Activated CD4-positive, alpha-beta memory T cell treated with anti-CD3 and anti-CD28 coated beads, Interleukin-2, amount 10 ng/mL, durations not matched to agents 7 days and 5 days (primary cell): ENCODE measurements around the gene TMEM192. TPM values are rescaled to one million over a fixed set of nuclear protein-coding genes. Genes with fewer than 3 reads are reported as not detected.
"Not testable (repeated sequence)": the region's sequence is repeated elsewhere in the genome, so short reads cannot be mapped to it uniquely, and the experiment has no call there.

Experiments used
- CTCF ChIA-PET: fragments of 350-600 bp; sonication (Branson Sonifier 250); formaldehyde crosslinking; loops from one replicate; lab custom pipeline; 2021; ENCODE audit warnings: antibody characterized with exemption, inconsistent platforms; lab: Charles Lee
- POLR2A ChIA-PET: fragments of 350-600 bp; sonication (Branson Sonifier 250); formaldehyde crosslinking; loops from one replicate; lab custom pipeline; 2021; ENCODE audit warnings: antibody characterized with exemption; lab: Charles Lee
- DNase-seq: peaks from one replicate; pipeline ENCODE4 v3.0.0-alpha.2; 2020
- H3K27ac Mint-ChIP-seq: one replicate; pipeline ENCODE4 v1.8.0; 2021; ENCODE audit warnings: mild to moderate bottlenecking, mixed read lengths
- H3K27me3 Mint-ChIP-seq: one replicate; pipeline ENCODE4 v1.8.0; 2021; ENCODE audit warnings: mixed read lengths
- H3K36me3 Mint-ChIP-seq: one replicate; pipeline ENCODE4 v1.8.0; 2021; ENCODE audit warnings: low read depth, mixed read lengths
- H3K4me1 Mint-ChIP-seq: one replicate; pipeline ENCODE4 v1.8.0; 2021; ENCODE audit warnings: mixed read lengths
- H3K4me3 Mint-ChIP-seq: one replicate; pipeline ENCODE4 v1.8.0; 2021; ENCODE audit warnings: mild to moderate bottlenecking, mixed read lengths
- H3K9me3 Mint-ChIP-seq: one replicate; pipeline ENCODE4 v1.8.0; 2021; ENCODE audit warnings: mixed read lengths
- total RNA-seq, 2 experiments: library from RNA; stranded (reverse); gene quantifications; one replicate each; pipeline ENCODE4 v1.2.3, GENCODE V29; 2021

Gene TMEM192
- total RNA-seq, 2 experiments from 2014 or later, result 6.2 to 6.4 TPM

- H3K4me3 Mint-ChIP-seq, H3K27me3 Mint-ChIP-seq, H3K9me3 Mint-ChIP-seq, DNase-seq, H3K27ac Mint-ChIP-seq, POLR2A ChIA-PET, H3K4me1 Mint-ChIP-seq: not testable (repeated sequence)
- peaks cover 11% of the 10 kb centered on the region for H3K36me3 Mint-ChIP-seq
- CTCF ChIA-PET, result interaction anchor here (0.9 to 1.4 kb wide), 2 partner anchors 10 to 28 kb away, joined by 3 read pairs; partner anchors contain the start of gene TMEM192
Measured at GRCh38 chr4:165084787-165085186, 27.9 kb downstream of the TMEM192 start.

GRCh38 chr4:165079476-165079875, 33.2 kb downstream of the TMEM192 start:
- Mint-ChIP-seq H3K4me3 (no peak overlapping the region), H3K36me3 (peaks cover 9% of the 10 kb centered on the region)

GRCh38 chr4:165077034-165077578, 35.6 kb downstream of the TMEM192 start:
- no peak overlapping the region for H3K27ac Mint-ChIP-seq
- POLR2A ChIA-PET, result no interaction called here

More at GRCh38 chr4:165079476-165079875, 33.2 kb downstream of the TMEM192 start:
- no peaks in the 10 kb centered on the region for H3K27me3 Mint-ChIP-seq
- no peaks in the 10 kb centered on the region for H3K4me1 Mint-ChIP-seq
- H3K9me3 Mint-ChIP-seq, result no peaks in the 10 kb centered on the region
- H3K27ac Mint-ChIP-seq, result no peak overlapping the region
- CTCF ChIA-PET, result no interaction called here
- DNase-seq, result no peak
- POLR2A ChIA-PET, result no interaction called here

GRCh38 chr4:165073346-165073745, 39.3 kb downstream of the TMEM192 start:
- POLR2A ChIA-PET, H3K4me3 Mint-ChIP-seq: not testable (repeated sequence)

More at GRCh38 chr4:165077034-165077578, 35.6 kb downstream of the TMEM192 start:
- Mint-ChIP-seq H3K27me3 (no peaks in the 10 kb centered on the region), H3K9me3 (no peaks in the 10 kb centered on the region), H3K4me1 (no peaks in the 10 kb centered on the region), H3K36me3 (peaks cover 9% of the 10 kb centered on the region), H3K4me3 (no peak overlapping the region)
- no peak for DNase-seq
- CTCF ChIA-PET, result no interaction called here

GRCh38 chr4:165070560-165070959, 42.1 kb downstream of the TMEM192 start:
- POLR2A ChIA-PET, result no interaction called here
- Mint-ChIP-seq H3K4me1 (no peaks in the 10 kb centered on the region), H3K27me3 (no peaks in the 10 kb centered on the region), H3K27ac (no peak overlapping the region), H3K9me3 (no peaks in the 10 kb centered on the region), H3K36me3 (no peaks in the 10 kb centered on the region), H3K4me3 (no peak overlapping the region)
- CTCF ChIA-PET, result no interaction called here
- DNase-seq, result no peak

More at GRCh38 chr4:165073346-165073745, 39.3 kb downstream of the TMEM192 start:
- H3K4me1 Mint-ChIP-seq, H3K36me3 Mint-ChIP-seq, DNase-seq, H3K27me3 Mint-ChIP-seq, H3K27ac Mint-ChIP-seq, H3K9me3 Mint-ChIP-seq: not testable (repeated sequence)
- CTCF ChIA-PET, result interaction anchor here (0.8 kb wide), 1 partner anchor 11 kb away, joined by 3 read pairs; no protein-coding TSS in a partner anchor

- POLR2A ChIA-PET, result interaction anchor here (0.7 kb wide), 1 partner anchor 305 kb away, joined by 3 read pairs; no protein-coding TSS in a partner anchor
- no peak for DNase-seq
- Mint-ChIP-seq H3K4me1 (no peaks in the 10 kb centered on the region), H3K36me3 (no peaks in the 10 kb centered on the region), H3K4me3 (no peak overlapping the region), H3K9me3 (no peaks in the 10 kb centered on the region), H3K27ac (no peak overlapping the region), H3K27me3 (no peaks in the 10 kb centered on the region)
- CTCF ChIA-PET, result interaction anchor here (1.2 kb wide), 1 partner anchor 36 kb away, joined by 3 read pairs; no protein-coding TSS in a partner anchor
Measured at GRCh38 chr4:165060938-165061337, 51.7 kb downstream of the TMEM192 start.

GRCh38 chr4:165059386-165059785, 53.3 kb downstream of the TMEM192 start:
- no peaks in the 10 kb centered on the region for H3K36me3 Mint-ChIP-seq
- H3K4me3 Mint-ChIP-seq, result no peak overlapping the region
- H3K27me3 Mint-ChIP-seq, result no peaks in the 10 kb centered on the region
- CTCF ChIA-PET, result no interaction called here
- no peak for DNase-seq
- POLR2A ChIA-PET, result interaction anchor here (0.5 kb wide), 1 partner anchor 131 kb away, joined by 3 read pairs; no protein-coding TSS in a partner anchor
- no peaks in the 10 kb centered on the region for H3K9me3 Mint-ChIP-seq
- no peak overlapping the region for H3K27ac Mint-ChIP-seq
- H3K4me1 Mint-ChIP-seq, result no peaks in the 10 kb centered on the region

GRCh38 chr4:165058666-165059065, 54.0 kb downstream of the TMEM192 start:
- CTCF ChIA-PET, result no interaction called here
- no peaks in the 10 kb centered on the region for H3K4me1 Mint-ChIP-seq

GRCh38 chr4:165055601-165056000, 57.1 kb downstream of the TMEM192 start:
- ChIA-PET POLR2A (no interaction called here), CTCF (no interaction called here)
- Mint-ChIP-seq H3K27ac (no peak overlapping the region), H3K36me3 (no peaks in the 10 kb centered on the region), H3K4me3 (no peak overlapping the region), H3K4me1 (no peaks in the 10 kb centered on the region), H3K27me3 (no peaks in the 10 kb centered on the region), H3K9me3 (no peaks in the 10 kb centered on the region)
- DNase-seq, result no peak

More at GRCh38 chr4:165058666-165059065, 54.0 kb downstream of the TMEM192 start:
- H3K4me3 Mint-ChIP-seq, result no peak overlapping the region
- H3K27me3 Mint-ChIP-seq, result no peaks in the 10 kb centered on the region
- H3K36me3 Mint-ChIP-seq, result no peaks in the 10 kb centered on the region
- H3K9me3 Mint-ChIP-seq, result no peaks in the 10 kb centered on the region
- no peak overlapping the region for H3K27ac Mint-ChIP-seq
- POLR2A ChIA-PET, result interaction anchor here (0.5 kb wide), 1 partner anchor 131 kb away, joined by 3 read pairs; no protein-coding TSS in a partner anchor
- no peak for DNase-seq

- ChIA-PET CTCF (no interaction called here), POLR2A (no interaction called here)
- H3K36me3 Mint-ChIP-seq, result no peaks in the 10 kb centered on the region
- H3K9me3 Mint-ChIP-seq, result no peaks in the 10 kb centered on the region
- no peaks in the 10 kb centered on the region for H3K27me3 Mint-ChIP-seq
- no peaks in the 10 kb centered on the region for H3K4me1 Mint-ChIP-seq
- no peak within 1 kb of the TSS for H3K27ac Mint-ChIP-seq
- no peak for DNase-seq
- H3K4me3 Mint-ChIP-seq, result no peak within 1 kb of the TSS
Measured at GRCh38 chr4:165053645-165054044, 59.0 kb downstream of the TMEM192 start, which contains the start of gene TRIM75. Gene TRIM75, plus strand, starts transcription at chr4:165053866. Its CDS starts 5,282 bp downstream, at chr4:165059148.

GRCh38 chr4:165052627-165053026, 60.0 kb downstream of the TMEM192 start:
- H3K27ac Mint-ChIP-seq, result no peak overlapping the region
- ChIA-PET POLR2A (no interaction called here), CTCF (no interaction called here)
- DNase-seq, result no peak
- H3K27me3 Mint-ChIP-seq, result no peaks in the 10 kb centered on the region
- no peak overlapping the region for H3K4me3 Mint-ChIP-seq
- H3K36me3 Mint-ChIP-seq, result no peaks in the 10 kb centered on the region
- no peaks in the 10 kb centered on the region for H3K9me3 Mint-ChIP-seq
- no peaks in the 10 kb centered on the region for H3K4me1 Mint-ChIP-seq

- no peak overlapping the region for H3K4me3 Mint-ChIP-seq
- H3K27ac Mint-ChIP-seq, result no peak overlapping the region
- POLR2A ChIA-PET, result interaction anchor here (0.6 kb wide), 1 partner anchor 28 kb away, joined by 4 read pairs; no protein-coding TSS in a partner anchor
- DNase-seq, result no peak
- H3K9me3 Mint-ChIP-seq, result no peaks in the 10 kb centered on the region
- CTCF ChIA-PET, result no interaction called here
- H3K36me3 Mint-ChIP-seq, result no peaks in the 10 kb centered on the region
- no peaks in the 10 kb centered on the region for H3K4me1 Mint-ChIP-seq
- H3K27me3 Mint-ChIP-seq, result peaks cover 5% of the 10 kb centered on the region
Measured at GRCh38 chr4:165048170-165048569, 64.5 kb downstream of the TMEM192 start.

GRCh38 chr4:165031436-165032211, 81.0 kb downstream of the TMEM192 start, which contains the start of gene TRIM60:
Gene TRIM60, plus strand, starts transcription at chr4:165031999. Its CDS starts 8,074 bp downstream, at chr4:165040073.
- H3K27me3 Mint-ChIP-seq, result peaks cover 2% of the 10 kb centered on the region
- no peak within 1 kb of the TSS for H3K4me3 Mint-ChIP-seq
- CTCF ChIA-PET, result no interaction called here
- H3K27ac Mint-ChIP-seq, result no peak within 1 kb of the TSS
- no peak for DNase-seq
- H3K9me3 Mint-ChIP-seq, result no peaks in the 10 kb centered on the region
- H3K4me1 Mint-ChIP-seq, result no peaks in the 10 kb centered on the region
- no peaks in the 10 kb centered on the region for H3K36me3 Mint-ChIP-seq
- POLR2A ChIA-PET, result no interaction called here
